Left ventricle myocardium inferior (tissue), 1 donor: ENCODE data around the gene LDB2. TPM values are rescaled to one million over a fixed set of nuclear protein-coding genes. Genes with fewer than 3 reads are reported as not detected.

Experiments used
- DNase-seq: peaks from one replicate; pipeline ENCODE4 v3.0.0-alpha.2; 2020
- H3K27ac ChIP-seq: fragments of 200-600 bp; replicated peaks from 2 replicates; pipeline ENCODE4 v1.8.0; 2021
- H3K27me3 ChIP-seq: fragments of 200-600 bp; 2 replicates; pipeline ENCODE4 v1.8.0; 2021; ENCODE audit warnings: low read depth
- H3K36me3 ChIP-seq: fragments of 200-600 bp; 2 replicates; pipeline ENCODE4 v1.8.0; 2021
- H3K4me1 ChIP-seq: fragments of 200-600 bp; 2 replicates; pipeline ENCODE4 v1.8.0; 2021
- H3K4me3 ChIP-seq: fragments of 200-600 bp; 2 replicates; pipeline ENCODE4 v1.8.0; 2021; ENCODE audit warnings: mild to moderate bottlenecking, moderate library complexity
- H3K9me3 ChIP-seq: fragments of 200-600 bp; replicated peaks from 2 replicates; pipeline ENCODE4 v1.8.0; 2021
- CTCF ChIP-seq: fragments of 200-600 bp; IDR thresholded peaks from 2 replicates; pipeline ENCODE4 v1.8.0; 2021; ENCODE audit warnings: antibody characterized with exemption, mild to moderate bottlenecking, borderline replicate concordance
- intact Hi-C: fragments of 100-400 bp; cut with micrococcal nuclease; formaldehyde crosslinking; loops from one replicate; pipeline ENCODE4 v1.11.0; 2022
- total RNA-seq: library from RNA; stranded (reverse); fragmentation: NEBNext Ultra II Directional; extraction: Animal tissue kit (Norgen Biotek cat#: 25700); gene quantifications from one replicate; pipeline ENCODE4 v1.2.1, GENCODE V29; 2021
- donor health status: DM: no; HTN: yes; CAD: no; lungs with severe emphysema.

LDB2 gene
- total RNA-seq, 1 donor from 2014 or later, result 29.6 TPM

- Histone ChIP-seq H3K4me3 (no peak overlapping the region), H3K36me3 (peaks cover 4% of the 10 kb centered on the region), H3K27me3 (peaks cover 3% of the 10 kb centered on the region), H3K27ac (no peak overlapping the region), H3K9me3 (no peaks in the 10 kb centered on the region), H3K4me1 (peaks cover 20% of the 10 kb centered on the region)
- intact Hi-C loops, result no loop called here
- no peak for TF ChIP-seq CTCF
- no peak for DNase-seq
Measured at GRCh38 chr4:16817286-16817685, 81.2 kb downstream of the LDB2 start.

- peaks cover 13% of the 10 kb centered on the region for H3K36me3 ChIP-seq
- TF ChIP-seq CTCF, result no peak
- peaks cover 6% of the 10 kb centered on the region for H3K4me1 ChIP-seq
- peaks cover 3% of the 10 kb centered on the region for H3K27me3 ChIP-seq
- intact Hi-C loops, result no loop called here
- H3K9me3 ChIP-seq, result peaks cover 8% of the 10 kb centered on the region
- no peak overlapping the region for H3K4me3 ChIP-seq
- no peak overlapping the region for H3K27ac ChIP-seq
- no peak for DNase-seq
Measured at GRCh38 chr4:16814361-16814760, 84.1 kb downstream of the LDB2 start.

GRCh38 chr4:16812041-16812440 is 86.4 kb downstream of the LDB2 start:
- TF ChIP-seq CTCF, result no peak
- Histone ChIP-seq H3K27me3 (peaks cover 3% of the 10 kb centered on the region), H3K9me3 (peaks cover 15% of the 10 kb centered on the region), H3K36me3 (peaks cover 13% of the 10 kb centered on the region), H3K27ac (no peak overlapping the region), H3K4me3 (no peak overlapping the region), H3K4me1 (no peaks in the 10 kb centered on the region)
- intact Hi-C loops, result no loop called here
- no peak for DNase-seq

GRCh38 chr4:16809943-16810342 is 88.5 kb downstream of the LDB2 start:
- Histone ChIP-seq H3K4me1 (no peaks in the 10 kb centered on the region), H3K27me3 (peaks cover 3% of the 10 kb centered on the region), H3K27ac (no peak overlapping the region), H3K4me3 (no peak overlapping the region), H3K36me3 (peaks cover 13% of the 10 kb centered on the region), H3K9me3 (peaks cover 24% of the 10 kb centered on the region)
- DNase-seq, result no peak
- TF ChIP-seq CTCF, result no peak
- intact Hi-C loops, result no loop called here

- intact Hi-C loops, result no loop called here
- no peak for DNase-seq
- peaks cover 24% of the 10 kb centered on the region for H3K9me3 ChIP-seq
- peaks cover 11% of the 10 kb centered on the region for H3K36me3 ChIP-seq
- H3K4me3 ChIP-seq, result no peak overlapping the region
- no peak overlapping the region for H3K27ac ChIP-seq
- H3K27me3 ChIP-seq, result peaks cover 3% of the 10 kb centered on the region
- TF ChIP-seq CTCF, result no peak
- H3K4me1 ChIP-seq, result no peaks in the 10 kb centered on the region
Measured at GRCh38 chr4:16809064-16809463, 89.4 kb downstream of the LDB2 start.

- Histone ChIP-seq H3K27ac (no peak overlapping the region), H3K4me3 (no peak overlapping the region), H3K27me3 (no peaks in the 10 kb centered on the region), H3K9me3 (peaks cover 24% of the 10 kb centered on the region), H3K36me3 (peaks cover 9% of the 10 kb centered on the region), H3K4me1 (no peaks in the 10 kb centered on the region)
- intact Hi-C loops, result no loop called here
- no peak for TF ChIP-seq CTCF
- DNase-seq, result no peak
Measured at GRCh38 chr4:16807355-16807754, 91.1 kb downstream of the LDB2 start.
